HCT116 (cell line): ENCODE measurements around the gene DCLRE1B.

Source experiments
- CTCF ChIP-seq, 3 experiments: fragments of 200-600 bp in 1 of 3; sonication (generic) in 1 of 3; IDR thresholded peaks in 2 of 3; conservative IDR thresholded peaks in 1 of 3; 2 replicates each; pipeline ENCODE4 v1.5.1; 2012 to 2017; ENCODE audit warnings: low read depth in 2 of 3, low read length in 2 of 3, antibody characterized with exemption in 1 of 3, borderline replicate concordance in 1 of 3, control low read depth in 1 of 3, mild to moderate bottlenecking in 1 of 3, mixed read lengths in 1 of 3, mixed run types in 1 of 3, moderate library complexity in 1 of 3; ENCODE audit not compliant: insufficient read depth in 1 of 3
- ZBTB33 ChIP-seq: IDR thresholded peaks from 2 replicates; pipeline ENCODE4 v1.6.1; 2011; ENCODE audit warnings: mild to moderate bottlenecking, low read length, moderate library complexity; ENCODE audit not compliant: insufficient replicate concordance; ENCODE audit errors: extremely low read depth

GRCh38 chr1:113946678-113947387, 41.7 kb downstream of the DCLRE1B start:
- TF ChIP-seq ZBTB33 (no peak), CTCF (IDR thresholded peaks at IDR 0.05 in 2 of 3, conservative IDR thresholded peaks at IDR 0.05 in 1 of 3; ENCODE audit: borderline replicate concordance in 1 of 3, insufficient read depth in 1 of 3, low read depth in 2 of 3, low read length in 2 of 3) (no peak)
